ENCODE measurements around the gene ASAP2. TPM values are rescaled to one million over a fixed set of nuclear protein-coding genes. Genes with fewer than 3 reads are reported as not detected.

Gene ASAP2
- polyA plus RNA-seq, 1 donor = 18.8 TPM

DNA sequence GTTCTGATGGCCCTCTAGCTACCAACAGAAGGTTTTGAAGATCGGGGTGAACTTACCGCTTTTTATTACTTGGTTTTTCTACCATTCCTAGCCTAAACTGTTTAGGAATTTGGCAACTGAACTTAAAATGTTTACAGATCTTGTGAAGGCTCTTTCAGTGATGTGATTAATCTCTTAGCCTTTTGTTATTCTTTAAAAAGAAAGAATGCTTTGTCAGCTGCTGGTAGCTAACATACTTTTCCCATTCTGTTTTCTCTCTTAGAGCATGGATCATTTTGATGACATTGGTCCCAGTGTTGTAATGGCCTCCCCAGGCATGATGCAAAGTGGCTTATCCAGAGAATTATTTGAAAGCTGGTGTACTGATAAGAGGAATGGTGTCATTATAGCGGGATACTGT is 234.9 kb downstream of the ASAP2 start:
- DNase-seq = no peak

- no peak for DNase-seq
Observed at GRCh38 chr2:9443526-9443925, 236.9 kb downstream of the ASAP2 start.

DNA sequence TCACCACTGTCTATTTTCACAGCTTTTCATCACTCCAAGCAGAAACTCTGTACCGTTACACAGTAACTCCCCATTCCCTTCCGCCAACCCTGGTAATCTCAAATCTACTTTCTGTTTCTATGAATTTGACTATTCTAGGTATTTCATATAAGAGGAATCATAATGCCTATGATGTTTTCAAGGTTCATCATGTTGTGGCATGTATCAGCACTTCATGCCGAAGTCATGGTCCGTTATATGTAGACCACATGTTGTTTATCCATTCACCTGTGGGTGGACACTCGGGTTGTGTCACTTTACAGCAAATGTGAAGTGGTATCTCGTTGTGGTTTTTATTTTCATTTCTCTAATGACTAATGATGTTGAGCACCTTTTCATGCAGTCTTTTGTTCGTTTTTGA is 238.5 kb downstream of the ASAP2 start:
- no peak for DNase-seq

DNA sequence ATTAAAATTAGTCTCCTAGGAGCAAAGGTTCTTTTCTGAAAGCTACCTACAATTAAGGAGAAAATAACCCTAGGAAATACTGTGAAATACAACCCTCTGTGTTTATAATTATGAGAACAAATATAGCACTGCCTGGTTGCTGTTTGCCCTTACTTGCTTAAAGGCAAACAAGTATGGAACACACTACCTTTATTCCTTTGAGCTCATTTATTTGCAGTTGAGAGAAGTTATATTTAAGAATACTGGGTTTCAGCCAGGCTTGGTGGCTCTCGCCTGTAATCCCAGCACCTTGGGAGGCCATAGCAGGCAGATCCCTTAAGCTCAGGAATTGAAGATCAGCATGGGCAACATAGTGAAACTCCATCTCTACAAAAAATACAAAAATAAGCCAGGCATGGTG is 244.6 kb downstream of the ASAP2 start:
- no peak for DNase-seq

Other genes with a start within 250 kb of the ASAP2 start
- gene MBOAT2, start 203.1 kb upstream of the ASAP2 start, polyA plus RNA-seq (ENCODE audit: insufficient read length) = 71.3 TPM
- 55.9 TPM for gene ITGB1BP1, start 216.7 kb downstream of the ASAP2 start, polyA plus RNA-seq (ENCODE audit: insufficient read length)
- gene CPSF3, start 216.8 kb downstream of the ASAP2 start, polyA plus RNA-seq (ENCODE audit: insufficient read length) = 32.9 TPM

Measured in hindlimb muscle (tissue), 1 donor.